ENCODE data around the gene ADIG. TPM values are rescaled to one million over a fixed set of nuclear protein-coding genes. Genes with fewer than 3 reads are reported as not detected.

Gene ADIG
- total and polyA plus RNA-seq, 2 of the 13 experiments (the other 11 are each of a cell fraction or from before 2014, with no cell fraction given): 0.15 TPM; not detected in 1

- no peak overlapping the region for H3K9ac ChIP-seq (ENCODE audit: insufficient read depth, low read depth, low read length)
- ChIA-PET POLR2A (no interaction called here), CTCF (ENCODE audit: low intra/inter-chr PET ratio, low total read pairs) (no interaction called here)
- no peaks in the 10 kb centered on the region for H3K36me3 ChIP-seq (replicated peaks in 1 of 2; ENCODE audit: control insufficient read depth in 1 of 2, insufficient read depth in 2 of 2, low read length in 2 of 2)
- H3K4me2 ChIP-seq (ENCODE audit: low read depth, low read length): no peak overlapping the region
- intact Hi-C loops (cut with micrococcal nuclease; ENCODE audit: unreplicated experiment): no loop called here
- no peak overlapping the region for H3K4me3 ChIP-seq (replicated peaks in 1 of 3; ENCODE audit: insufficient read depth in 1 of 3, low read depth in 2 of 3, low read length in 3 of 3)
- no peak overlapping the region for H2AFZ ChIP-seq (ENCODE audit: low read length)
- FAIRE-seq (no peak), DNase-seq (ENCODE audit: low spot score) (no peak), ATAC-seq (no peak)
- peaks cover 2 to 7% of the 10 kb centered on the region in 2 experiments; a peak in 4 of 5 replicates for H3K27me3 ChIP-seq (ENCODE audit: control insufficient read depth in 1 of 2, insufficient read depth in 2 of 2, low read length in 2 of 2)
- no peak overlapping the region for H3K27ac ChIP-seq (ENCODE audit: extremely low read length, insufficient read depth, low read length)
- no TSS peak for BruUV-seq (replicated peaks)
- no peaks in the 10 kb centered on the region for H4K20me1 ChIP-seq (ENCODE audit: insufficient read depth, low read length)
- H3K4me1 ChIP-seq (ENCODE audit: insufficient read depth, low read length): no peaks in the 10 kb centered on the region
- H3K79me2 ChIP-seq (ENCODE audit: insufficient read depth, low read length): no peaks in the 10 kb centered on the region
- peaks cover 3% of the 10 kb centered on the region; the same call in 1 of the 2 replicates for H3K9me3 ChIP-seq (ENCODE audit: low read length)
- in situ Hi-C loops (cut with HindIII; ENCODE audit: extremely low pct_ligation_motif_present, low pct_unique_long_range_greater_than_20kb): loop anchor here (25.0 kb wide), 1 partner anchor 411 kb away; no protein-coding TSS in a partner anchor
- TF ChIP-seq LBX2 (CRISPR knock-in tag; IDR thresholded peaks at IDR 0.05; ENCODE audit: borderline replicate concordance): no peak
- no peak for TF ChIP-seq SPEN (CRISPR knock-in tag; IDR thresholded peaks at IDR 0.05; ENCODE audit: low read depth)
- TF ChIP-seq SUZ12 (IDR thresholded peaks at IDR 0.05; ENCODE audit: low read depth, low read length): no peak
- no peak for TF ChIP-seq GTF3A (CRISPR knock-in tag; conservative IDR thresholded peaks at IDR 0.05)
- no peak for TF ChIP-seq ZNF782 (CRISPR knock-in tag; IDR thresholded peaks at IDR 0.05; ENCODE audit: borderline replicate concordance)
- TF ChIP-seq THAP9 (CRISPR knock-in tag; IDR thresholded peaks at IDR 0.05; ENCODE audit: borderline replicate concordance): no peak
These were observed 44.9 kb downstream of the ADIG start for GRCh38 chr20:38625896-38626295.

Data from HepG2 (cell line).